ENCODE measurements around the gene RAB17.

The RAB17 gene

GRCh38 chr2:237590272-237591140 is at the start of gene RAB17:
Gene RAB17 (minus strand): TSS chr2:237590734. CDS start chr2:237586154, 4,580 bp downstream.
- no peak for DNase-seq

GRCh38 chr2:237639836-237640220 is 49.3 kb upstream of the RAB17 start:
- DNase-seq = no peak

- DNase-seq = no peak
Observed at GRCh38 chr2:237639052-237639835, 48.7 kb upstream of the RAB17 start.

- no peak for DNase-seq
Observed at GRCh38 chr2:237638176-237638575, 47.6 kb upstream of the RAB17 start.

- DNase-seq = no peak
Observed at GRCh38 chr2:237637429-237638135, 47.0 kb upstream of the RAB17 start.

- DNase-seq = no peak
Observed at GRCh38 chr2:237636578-237636977, 46.0 kb upstream of the RAB17 start.

- no peak for DNase-seq
Observed at GRCh38 chr2:237633061-237633561, 42.6 kb upstream of the RAB17 start.

- DNase-seq = no peak
Observed at GRCh38 chr2:237631801-237632585, 41.5 kb upstream of the RAB17 start.

GRCh38 chr2:237631007-237631785 is 40.7 kb upstream of the RAB17 start:
- DNase-seq = no peak

GRCh38 chr2:237630216-237631000 is 39.9 kb upstream of the RAB17 start:
- DNase-seq = no peak

- DNase-seq = no peak
Observed at GRCh38 chr2:237629739-237630138, 39.2 kb upstream of the RAB17 start.

- DNase-seq = no peak
Observed at GRCh38 chr2:237629188-237629534, 38.6 kb upstream of the RAB17 start.

- no peak for DNase-seq
Observed at GRCh38 chr2:237628247-237629187, 38.0 kb upstream of the RAB17 start.

GRCh38 chr2:237627441-237628246 is 37.1 kb upstream of the RAB17 start, which contains the start of gene LRRFIP1:
Gene LRRFIP1 (plus strand): TSS chr2:237627587. CDS start chr2:237627645, 58 bp downstream.
- DNase-seq = no peak

- no peak for DNase-seq
Observed at GRCh38 chr2:237626813-237627440, 36.4 kb upstream of the RAB17 start.

GRCh38 chr2:237625777-237626176 is 35.2 kb upstream of the RAB17 start:
- DNase-seq = no peak

- no peak for DNase-seq
Observed at GRCh38 chr2:237625216-237625705, 34.7 kb upstream of the RAB17 start.

GRCh38 chr2:237624565-237624964 is 34.0 kb upstream of the RAB17 start:
- DNase-seq = no peak

Data from Kasumi-1 (cell line).